ENCODE results near the gene CCDC116.
"Not testable (repeated sequence)": the region's sequence is repeated elsewhere in the genome, so short reads cannot be mapped to it uniquely, and the experiment has no call there.

Gene CCDC116

DNA sequence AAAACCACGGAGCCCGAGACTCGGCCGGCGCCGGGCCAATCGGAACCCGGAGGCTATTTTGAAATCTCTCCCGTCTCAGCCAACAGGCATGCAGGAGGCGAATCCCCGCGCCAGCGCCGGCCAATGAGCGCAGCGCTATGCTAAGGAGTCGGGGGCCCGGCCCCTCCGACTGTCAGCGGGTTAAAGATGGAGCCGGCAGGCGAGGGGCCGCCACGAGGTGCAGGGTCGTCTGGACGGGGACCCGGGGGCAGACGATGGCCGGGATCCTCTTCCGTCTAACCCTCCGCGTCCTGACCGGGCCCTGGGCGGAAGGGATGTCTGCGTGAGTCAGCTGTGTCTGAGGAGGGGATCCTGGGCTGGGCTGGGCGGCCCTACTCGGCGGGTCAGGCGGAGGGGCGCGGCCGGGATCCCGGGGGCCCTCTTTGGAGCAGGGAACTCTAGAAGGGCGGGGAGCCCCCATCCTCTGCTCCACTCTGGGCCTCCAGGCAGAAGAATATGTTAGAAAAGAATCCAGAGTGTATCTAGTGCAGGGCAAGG lies 19.5 kb downstream of the CCDC116 start:
- DNase-seq (ENCODE audit: low spot score): peak; percentile 92

DNA sequence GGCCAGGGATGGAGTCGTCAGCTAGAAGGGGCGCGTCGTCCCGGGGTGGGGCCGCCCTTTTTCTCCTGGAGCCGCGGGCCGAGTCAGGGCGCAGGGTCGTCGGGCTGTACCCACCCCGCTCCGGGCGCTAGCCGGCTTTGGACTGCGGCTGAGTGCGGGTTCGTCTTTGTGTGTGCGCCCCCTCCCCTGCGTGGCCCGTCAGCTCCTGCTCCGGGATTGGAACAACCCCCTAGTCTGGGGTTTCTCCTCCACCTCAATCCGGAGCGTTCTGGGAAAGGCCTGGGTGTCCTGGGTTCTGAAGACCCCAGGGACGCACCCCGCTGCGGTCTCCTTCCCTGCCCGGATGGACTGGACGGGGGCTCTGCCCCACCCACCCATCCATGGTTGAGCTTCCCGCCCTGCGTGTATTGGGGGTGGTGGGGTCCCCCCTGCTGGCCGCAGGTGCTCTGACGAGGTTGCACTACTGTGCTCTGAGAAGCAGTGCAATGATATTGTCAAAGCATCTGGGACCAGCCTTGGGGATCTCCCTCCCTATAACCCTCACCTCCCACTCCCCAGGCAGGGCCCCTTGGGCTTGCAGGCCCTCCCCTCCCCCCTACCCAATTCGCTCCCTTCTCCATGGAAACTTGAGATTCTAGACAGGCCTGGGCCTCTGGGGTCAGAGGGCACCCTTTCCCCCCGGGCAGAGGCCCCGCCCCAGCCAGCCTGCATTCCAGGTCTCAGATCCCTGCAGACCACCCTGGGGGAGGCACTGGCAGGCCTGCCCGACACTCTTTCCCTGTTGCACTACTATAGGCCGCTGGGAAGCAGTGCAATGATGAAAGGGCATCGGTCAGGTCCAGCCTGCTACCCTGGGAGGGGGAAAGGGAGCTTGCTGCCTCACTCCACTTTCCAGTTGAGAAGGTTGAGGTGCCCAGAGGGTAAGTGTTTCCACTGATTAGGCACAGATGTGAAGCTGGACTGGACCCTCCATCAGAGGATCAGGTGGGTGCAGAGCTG lies 20.3 kb downstream of the CCDC116 start:
- DNase-seq (ENCODE audit: low spot score): no peak

GRCh38 chr22:21657020-21657359 lies 24.4 kb downstream of the CCDC116 start:
- no peak for DNase-seq (ENCODE audit: low spot score)

- DNase-seq (ENCODE audit: low spot score): peak; percentile 89
These were observed 24.9 kb downstream of the CCDC116 start for GRCh38 chr22:21657360-21658032.

DNA sequence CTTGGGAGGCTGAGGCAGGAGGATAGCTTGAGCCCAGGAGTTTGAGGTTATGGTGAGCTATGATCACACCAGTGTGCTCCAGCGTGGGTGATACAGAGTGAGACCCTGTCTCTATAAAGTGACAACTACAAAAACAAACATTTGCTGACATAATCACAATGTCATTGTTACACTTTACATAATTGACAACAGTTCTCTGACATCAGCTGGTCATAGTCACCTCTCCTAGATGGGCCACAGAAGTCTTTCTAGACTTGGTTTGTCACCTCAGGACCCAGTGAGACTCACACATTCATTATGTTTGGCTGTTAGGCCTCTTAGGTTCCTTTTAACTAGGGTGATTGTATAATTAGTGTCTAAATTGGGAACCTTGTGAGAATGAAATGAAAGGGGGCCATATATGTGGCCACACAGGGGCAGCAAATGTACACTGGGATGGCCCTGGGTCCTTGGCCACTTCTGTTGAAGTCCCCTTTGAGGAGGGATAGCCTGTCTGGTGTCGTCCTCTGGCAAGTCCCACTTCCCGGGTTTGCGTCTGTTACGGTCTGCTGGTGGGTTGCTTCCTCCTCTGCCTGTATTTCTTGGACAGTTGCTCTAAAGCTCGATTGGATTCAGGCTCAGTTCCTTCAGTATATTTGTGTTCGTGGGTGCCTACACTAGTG lies 27.4 kb downstream of the CCDC116 start:
- no peak for DNase-seq (ENCODE audit: low spot score)

GRCh38 chr22:21660904-21661303 lies 28.3 kb downstream of the CCDC116 start:
- DNase-seq (ENCODE audit: low spot score): no peak

DNA sequence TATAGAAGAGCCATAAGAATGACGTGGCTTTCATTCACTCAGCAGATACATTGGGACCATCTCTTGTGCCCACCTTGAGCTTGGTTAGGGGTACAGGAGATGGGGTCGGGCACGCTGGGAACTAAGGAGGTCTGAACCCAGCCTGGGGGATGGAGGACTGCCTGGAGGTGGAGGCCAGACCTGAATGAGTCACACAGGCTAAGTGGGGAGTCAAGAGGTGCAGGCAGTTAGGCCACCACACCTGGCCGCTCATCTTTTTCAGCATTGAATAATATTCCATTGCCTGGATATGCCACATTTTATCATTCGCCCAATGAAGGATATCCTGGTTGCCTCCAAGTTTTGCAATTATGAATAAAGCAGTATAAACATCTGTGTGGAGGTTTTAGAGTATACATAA lies 29.4 kb downstream of the CCDC116 start:
- no peak for DNase-seq (ENCODE audit: low spot score)

GRCh38 chr22:21663738-21664137 lies 31.2 kb downstream of the CCDC116 start:
- no peak for DNase-seq (ENCODE audit: low spot score)

DNA sequence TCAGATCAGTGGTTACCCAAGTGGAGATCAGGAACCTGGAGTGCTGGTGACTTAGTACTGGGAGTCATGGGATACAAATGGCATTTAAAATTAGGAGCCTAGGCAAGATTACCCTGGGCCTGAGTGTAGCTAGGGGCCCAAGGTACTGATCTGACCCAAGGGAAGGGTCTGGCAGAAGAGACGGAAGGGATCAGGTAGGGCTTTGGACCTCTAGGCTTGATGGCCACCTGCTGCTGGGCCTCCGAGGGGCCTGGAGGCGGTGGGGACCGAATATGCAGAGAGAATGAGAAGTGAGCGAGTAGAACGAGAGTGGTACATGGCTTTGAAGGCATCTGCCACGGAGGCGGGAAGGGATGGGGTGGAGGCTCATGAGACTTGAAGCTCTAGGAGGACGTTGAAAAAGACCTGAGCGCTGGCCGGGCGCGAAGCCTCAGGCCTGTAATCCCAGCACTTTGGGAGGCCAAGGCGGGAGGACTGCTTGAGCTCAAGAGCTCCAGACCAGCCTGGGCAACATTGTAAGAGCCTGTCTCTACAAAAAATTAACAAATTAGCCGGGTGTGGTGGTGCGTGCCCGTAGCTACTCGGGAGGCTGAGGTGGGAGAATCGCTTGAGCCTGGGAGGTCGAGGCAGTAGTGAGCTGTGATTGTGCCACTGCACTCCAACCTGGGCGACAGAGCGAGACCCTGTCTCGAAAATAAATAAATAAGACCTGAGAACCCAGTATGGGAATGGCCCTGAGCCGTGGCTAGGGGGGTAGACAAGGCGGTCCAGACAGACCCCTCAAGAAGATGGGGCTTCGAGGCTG lies 32.7 kb downstream of the CCDC116 start:
- DNase-seq (ENCODE audit: low spot score): no peak

GRCh38 chr22:21666786-21667185 lies 34.2 kb downstream of the CCDC116 start:
- no peak for DNase-seq (ENCODE audit: low spot score)

GRCh38 chr22:21669026-21669425 lies 36.5 kb downstream of the CCDC116 start:
- DNase-seq (ENCODE audit: low spot score): no peak

DNA sequence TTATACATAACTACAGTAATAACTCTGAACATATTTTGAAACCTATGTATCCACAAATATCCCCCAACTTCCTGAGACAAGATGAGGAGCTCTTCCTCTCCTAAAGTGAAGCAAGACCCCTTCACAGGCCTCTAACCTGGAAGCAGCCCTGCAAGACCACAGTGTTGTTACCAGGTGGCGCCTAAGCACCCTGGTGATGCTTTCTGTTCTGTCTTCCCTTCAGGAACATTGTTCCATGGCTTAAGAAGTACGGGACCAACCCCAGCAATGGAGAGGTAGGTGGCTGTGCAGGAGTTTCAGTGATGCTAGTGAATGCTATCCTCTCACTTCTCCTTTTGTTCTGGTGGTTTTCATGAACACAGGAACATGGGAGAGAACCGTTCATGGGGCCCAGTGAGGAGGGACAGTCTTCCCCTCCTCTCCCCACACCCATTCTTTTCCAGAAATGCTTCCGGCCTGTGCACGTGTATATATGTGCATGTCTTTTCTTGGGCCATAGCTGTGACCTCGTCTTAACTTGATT lies 39.6 kb downstream of the CCDC116 start:
- no peak for DNase-seq (ENCODE audit: low spot score)

DNA sequence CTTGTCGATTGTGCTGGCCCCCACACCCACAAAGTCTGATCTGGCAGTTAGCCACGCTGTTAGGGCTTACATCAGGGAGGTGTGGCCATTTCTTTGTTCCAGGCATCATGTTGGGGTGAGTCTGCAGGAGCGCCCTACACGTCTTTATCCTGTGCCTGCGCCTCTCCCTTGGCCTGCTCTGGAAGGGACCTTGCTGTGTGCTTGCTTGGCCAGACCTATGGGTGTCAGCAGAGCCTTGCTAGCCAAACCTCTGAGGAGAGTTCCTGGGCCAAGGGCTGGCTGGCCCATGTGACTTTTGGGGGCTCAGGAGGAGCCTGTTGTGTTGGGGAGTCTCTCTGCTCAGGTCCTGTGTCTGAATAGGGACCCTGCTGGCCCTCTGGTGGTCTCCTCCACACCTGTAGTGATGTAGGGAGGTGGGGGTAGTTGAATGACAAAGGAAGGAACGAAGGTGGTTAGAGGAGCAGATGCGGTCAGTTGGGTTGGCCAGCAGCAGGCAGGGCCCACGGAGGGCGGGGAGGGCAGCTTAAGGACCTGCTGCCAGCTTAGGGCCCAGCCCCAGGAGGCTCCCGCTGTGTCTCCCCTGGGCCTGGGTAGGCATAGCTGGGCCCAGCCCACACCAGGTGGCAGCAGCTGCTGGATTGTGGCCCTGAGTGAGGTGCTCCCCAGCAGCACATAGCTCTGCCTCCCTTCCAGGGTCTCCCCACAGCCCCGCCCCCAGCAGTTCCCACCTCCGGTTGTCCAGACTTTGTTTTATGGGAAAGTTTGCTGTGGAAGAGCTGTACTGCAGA lies 41.2 kb downstream of the CCDC116 start:
- no peak for DNase-seq (ENCODE audit: low spot score)

DNA sequence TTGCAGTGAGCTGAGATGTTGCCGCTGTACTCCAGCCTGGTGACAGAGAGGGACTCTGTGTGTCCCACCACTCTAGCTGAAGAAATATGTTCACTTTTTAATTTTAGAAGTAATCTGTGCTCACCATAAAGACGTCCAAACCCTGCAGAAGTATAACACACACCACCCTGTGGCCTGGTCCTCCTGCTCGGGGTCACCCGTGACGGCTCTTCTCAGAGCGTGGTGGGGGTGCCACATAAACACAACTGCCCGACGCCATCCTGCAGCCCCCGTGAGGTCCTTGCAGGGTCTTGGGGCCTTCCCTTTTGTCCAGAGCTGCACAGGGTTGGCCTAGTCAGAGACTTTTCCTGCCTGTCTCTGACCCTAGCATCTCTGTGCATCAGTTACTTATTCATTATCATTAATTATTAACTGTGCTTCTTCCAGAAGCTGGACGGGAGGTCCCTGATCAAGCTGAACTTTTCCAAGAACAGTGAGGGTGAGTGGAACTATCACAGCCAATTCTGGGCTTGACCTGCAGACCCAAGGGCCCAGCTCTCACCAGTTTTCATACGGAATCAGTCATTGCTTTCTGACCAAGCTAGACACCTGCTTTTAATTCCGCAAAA lies 42.2 kb downstream of the CCDC116 start:
- no peak for DNase-seq (ENCODE audit: low spot score)

DNA sequence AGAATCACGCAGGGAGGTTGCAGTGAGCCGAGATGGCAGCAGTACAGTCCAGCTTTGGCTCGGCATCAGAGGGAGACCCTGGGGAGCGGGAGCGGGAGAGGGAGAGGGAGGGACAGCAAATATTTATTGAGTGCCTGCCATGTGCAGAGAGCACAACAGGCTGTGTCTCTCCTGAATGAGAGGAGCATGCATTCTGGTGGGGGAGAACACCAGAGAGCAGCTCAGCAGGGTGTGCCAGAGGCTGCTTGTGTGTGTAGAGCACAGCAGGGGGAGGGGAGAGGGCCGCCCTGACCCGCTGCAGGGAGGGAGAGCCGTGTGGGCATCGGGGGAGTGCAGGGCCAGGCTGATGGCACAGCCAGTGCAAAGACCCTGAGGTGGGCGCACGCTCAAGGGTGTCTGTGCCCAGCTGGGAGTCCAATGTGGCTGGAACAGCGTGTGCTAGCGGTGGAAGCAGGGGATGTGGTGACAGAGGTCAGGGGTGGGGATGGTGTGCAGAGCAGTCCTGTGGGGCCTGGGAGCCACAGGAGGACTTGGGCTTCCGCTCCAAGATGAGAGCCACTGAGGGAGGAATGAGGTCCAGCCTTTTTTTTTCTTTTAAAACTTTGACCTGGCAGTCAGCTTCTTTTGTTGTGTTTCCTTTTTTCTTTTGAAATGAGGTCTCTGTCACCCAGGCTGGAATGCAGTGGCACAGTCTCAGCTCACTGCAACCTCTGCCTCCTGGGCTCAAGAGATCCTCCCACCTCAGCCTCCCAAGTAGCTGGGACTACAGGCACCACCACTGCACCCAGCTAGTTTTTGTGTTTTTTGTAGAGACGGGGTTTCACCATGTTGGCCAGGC lies 45.3 kb downstream of the CCDC116 start:
- DNase-seq (ENCODE audit: low spot score): no peak

DNA sequence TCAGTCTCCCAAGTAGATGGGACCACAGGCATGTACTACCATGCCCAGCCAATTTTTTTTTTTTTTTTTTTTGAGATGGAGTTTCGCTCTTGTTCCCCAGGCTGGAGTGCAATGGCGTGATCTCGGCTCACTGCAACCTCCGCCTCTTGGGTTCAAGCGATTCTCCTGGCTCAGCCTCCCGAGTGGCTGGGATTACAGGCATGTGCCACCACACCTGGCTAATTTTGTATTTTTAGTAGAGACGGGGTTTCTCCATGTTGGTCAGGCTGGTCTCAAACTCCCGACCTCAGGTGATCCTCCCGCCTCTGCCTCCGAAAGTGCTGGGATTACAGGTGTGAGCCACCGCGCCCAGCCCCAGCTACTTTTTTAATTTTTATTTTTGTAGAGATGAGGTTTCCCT lies 46.3 kb downstream of the CCDC116 start:
- DNase-seq (ENCODE audit: low spot score): not testable (repeated sequence)

GRCh38 chr22:21679383-21679782 lies 46.8 kb downstream of the CCDC116 start:
- no peak for DNase-seq (ENCODE audit: low spot score)

DNA sequence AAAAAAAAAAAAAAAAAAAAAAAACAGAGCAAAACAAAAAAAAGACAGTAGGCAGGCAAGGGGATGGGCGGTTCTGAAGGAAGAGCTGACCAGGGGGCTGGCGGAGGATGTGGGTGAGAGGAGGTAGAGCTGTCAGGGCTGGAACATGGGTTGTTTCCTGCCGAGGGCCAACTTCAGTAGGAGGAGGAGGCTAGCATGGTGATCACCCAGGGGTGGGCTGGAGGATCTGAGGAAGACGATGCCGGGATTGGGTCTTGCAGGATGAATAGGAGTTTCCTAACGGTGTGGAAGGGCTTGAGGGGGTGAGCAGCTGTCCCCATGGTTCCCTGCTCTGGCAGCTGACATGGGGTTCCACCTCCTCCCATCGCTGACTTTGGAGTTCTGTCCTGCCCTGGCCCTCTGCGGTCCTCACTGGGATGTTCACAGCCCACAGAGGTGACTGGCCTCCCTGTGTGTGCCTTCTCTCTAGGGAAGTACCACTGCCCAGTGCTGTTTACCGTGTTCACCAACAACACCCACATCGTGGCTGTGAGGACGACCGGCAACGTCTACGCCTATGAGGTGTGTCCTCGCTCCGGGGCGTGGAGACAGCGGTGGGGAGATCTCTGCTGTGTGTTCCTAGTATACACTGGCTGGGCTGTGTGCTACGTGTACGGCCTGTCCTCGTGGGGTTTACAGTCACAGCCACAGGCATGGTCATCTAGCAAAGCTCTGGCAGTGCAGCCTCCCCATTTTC lies 48.4 kb downstream of the CCDC116 start:
- DNase-seq (ENCODE audit: low spot score): no peak
